C4-2B (cell line): ENCODE measurements around the gene AHSG.

Experiments
- H3K27ac ChIP-seq: fragments of 450-650 bp; 2 replicates; pipeline ENCODE4 v1.5.1; 2017
- ZFX ChIP-seq: fragments of 450-650 bp; IDR thresholded peaks from 2 replicates; pipeline ENCODE4 v1.6.1; 2017
- TF ChIP-seq, protein P1 (sequence below): fragments of 450-650 bp; conservative IDR thresholded peaks from 2 replicates; pipeline ENCODE4 v1.5.1; 2017; ENCODE audit warnings: mild to moderate bottlenecking

The AHSG gene

DNA sequence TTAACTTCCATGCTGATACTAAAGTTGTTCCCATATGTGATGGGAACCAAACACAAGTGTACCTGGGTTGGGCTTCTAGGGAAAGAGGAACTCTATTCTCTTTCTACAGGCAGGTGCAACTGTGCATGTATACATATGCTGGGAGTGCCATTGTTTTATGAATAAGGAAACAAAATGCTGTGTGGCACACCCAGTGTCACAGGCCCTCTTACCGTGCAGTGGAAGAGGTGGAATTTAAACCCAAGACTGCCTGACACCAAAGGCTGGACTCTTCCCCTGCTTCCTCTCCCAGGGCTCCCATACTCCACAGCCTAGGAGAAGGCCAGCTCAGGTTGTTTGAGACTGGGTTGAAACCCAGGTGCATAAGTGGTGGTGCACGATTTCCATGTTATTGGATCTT lies 25.4 kb downstream of the AHSG start:
- no peak overlapping the region for H3K27ac ChIP-seq
- TF ChIP-seq ZFX: no peak
- TF ChIP-seq, protein P1, sequence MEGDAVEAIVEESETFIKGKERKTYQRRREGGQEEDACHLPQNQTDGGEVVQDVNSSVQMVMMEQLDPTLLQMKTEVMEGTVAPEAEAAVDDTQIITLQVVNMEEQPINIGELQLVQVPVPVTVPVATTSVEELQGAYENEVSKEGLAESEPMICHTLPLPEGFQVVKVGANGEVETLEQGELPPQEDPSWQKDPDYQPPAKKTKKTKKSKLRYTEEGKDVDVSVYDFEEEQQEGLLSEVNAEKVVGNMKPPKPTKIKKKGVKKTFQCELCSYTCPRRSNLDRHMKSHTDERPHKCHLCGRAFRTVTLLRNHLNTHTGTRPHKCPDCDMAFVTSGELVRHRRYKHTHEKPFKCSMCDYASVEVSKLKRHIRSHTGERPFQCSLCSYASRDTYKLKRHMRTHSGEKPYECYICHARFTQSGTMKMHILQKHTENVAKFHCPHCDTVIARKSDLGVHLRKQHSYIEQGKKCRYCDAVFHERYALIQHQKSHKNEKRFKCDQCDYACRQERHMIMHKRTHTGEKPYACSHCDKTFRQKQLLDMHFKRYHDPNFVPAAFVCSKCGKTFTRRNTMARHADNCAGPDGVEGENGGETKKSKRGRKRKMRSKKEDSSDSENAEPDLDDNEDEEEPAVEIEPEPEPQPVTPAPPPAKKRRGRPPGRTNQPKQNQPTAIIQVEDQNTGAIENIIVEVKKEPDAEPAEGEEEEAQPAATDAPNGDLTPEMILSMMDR: no peak

DNA sequence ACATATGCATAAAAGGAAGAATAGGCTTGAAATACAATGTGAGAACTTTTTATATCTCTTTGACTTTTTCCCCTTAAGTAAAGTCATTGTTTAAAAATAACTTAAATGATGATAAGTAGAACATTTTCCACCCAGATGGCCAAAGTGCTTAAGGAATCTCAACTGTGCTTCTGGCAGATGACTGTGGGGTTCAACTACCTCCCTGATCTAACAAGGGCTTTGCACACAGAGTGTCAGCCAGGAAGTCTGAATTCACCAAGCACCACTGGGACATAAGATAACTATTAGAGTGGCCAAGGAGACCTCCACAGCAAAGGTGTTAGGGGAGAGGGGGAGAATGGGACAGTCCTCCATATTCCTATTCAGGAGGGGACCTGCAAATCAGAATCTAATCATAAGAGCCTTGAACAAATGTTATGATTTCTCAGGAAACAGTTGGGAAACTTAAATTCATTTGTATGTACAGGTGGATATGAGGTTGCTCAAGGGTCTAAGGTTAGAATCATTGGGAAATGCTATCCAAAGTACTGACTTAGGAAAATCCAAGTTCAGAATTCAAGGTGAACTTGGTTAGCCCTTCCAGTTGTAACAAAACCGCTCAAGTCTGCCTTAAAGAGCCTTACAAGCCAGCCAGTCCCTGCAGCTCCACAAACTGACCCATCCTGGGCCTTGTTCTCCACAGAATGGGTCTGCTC lies 27.1 kb downstream of the AHSG start, which contains the start of gene FETUB:
Gene FETUB (plus strand): TSS at position 622 of the 695 bp plus-strand sequence. CDS start 62 bp downstream, at position 684.
- H3K27ac ChIP-seq: no peak within 1 kb of the TSS
- TF ChIP-seq ZFX: no peak
- TF ChIP-seq, protein P1: no peak

DNA sequence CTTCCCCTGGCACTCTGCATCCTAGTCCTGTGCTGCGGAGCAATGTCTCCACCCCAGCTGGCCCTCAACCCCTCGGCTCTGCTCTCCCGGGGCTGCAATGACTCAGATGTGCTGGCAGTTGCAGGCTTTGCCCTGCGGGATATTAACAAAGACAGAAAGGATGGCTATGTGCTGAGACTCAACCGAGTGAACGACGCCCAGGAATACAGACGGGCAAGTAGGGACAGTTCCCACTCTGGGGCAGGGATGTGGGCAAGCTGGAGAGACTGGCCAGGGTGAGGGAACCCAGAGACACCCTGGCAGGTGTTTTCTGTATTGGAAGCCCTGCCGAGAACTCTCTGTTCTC lies 27.6 kb downstream of the AHSG start:
- H3K27ac ChIP-seq: no peak overlapping the region
- TF ChIP-seq, protein P1: no peak
- TF ChIP-seq ZFX: no peak

DNA sequence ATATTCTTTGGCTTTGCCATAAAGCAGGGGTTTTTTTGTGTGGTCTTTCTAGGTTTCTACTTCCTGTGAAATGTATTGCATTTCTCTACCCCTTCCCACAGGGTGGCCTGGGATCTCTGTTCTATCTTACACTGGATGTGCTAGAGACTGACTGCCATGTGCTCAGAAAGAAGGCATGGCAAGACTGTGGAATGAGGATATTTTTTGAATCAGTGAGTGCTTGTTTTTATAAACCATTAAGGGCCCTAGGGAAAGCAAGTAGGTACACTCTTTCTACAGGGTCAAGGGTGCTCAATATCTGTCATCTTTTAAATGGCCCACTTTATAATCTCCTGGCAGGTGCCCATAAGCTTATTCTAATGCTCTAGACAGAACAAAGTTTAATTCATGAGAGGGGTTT lies 28.1 kb downstream of the AHSG start:
- TF ChIP-seq, protein P1: no peak
- no peak for TF ChIP-seq ZFX

DNA sequence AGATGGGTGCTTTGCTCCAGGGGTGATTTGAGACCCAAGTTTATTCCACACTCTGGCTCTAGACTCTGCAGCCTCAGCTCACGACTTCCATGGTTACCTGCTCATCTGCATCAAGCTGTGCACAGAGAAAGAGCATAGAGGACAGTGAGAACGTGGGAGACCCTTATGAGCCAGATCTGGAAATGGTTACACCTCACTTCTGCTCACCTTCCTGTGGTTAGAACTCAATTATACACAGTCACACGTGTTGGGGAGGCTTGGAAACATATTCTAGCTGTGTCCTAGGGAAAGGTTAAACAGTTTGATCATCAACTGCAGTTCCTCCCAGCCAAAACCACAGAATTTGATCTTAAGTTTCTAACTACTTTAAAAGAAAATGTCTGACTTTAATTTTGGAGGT lies 29.2 kb downstream of the AHSG start:
- TF ChIP-seq, protein P1: no peak
- TF ChIP-seq ZFX: no peak
- H3K27ac ChIP-seq: no peak overlapping the region

More for the DNA sequence above, 28.1 kb downstream of the AHSG start:
- no peak overlapping the region for H3K27ac ChIP-seq

DNA sequence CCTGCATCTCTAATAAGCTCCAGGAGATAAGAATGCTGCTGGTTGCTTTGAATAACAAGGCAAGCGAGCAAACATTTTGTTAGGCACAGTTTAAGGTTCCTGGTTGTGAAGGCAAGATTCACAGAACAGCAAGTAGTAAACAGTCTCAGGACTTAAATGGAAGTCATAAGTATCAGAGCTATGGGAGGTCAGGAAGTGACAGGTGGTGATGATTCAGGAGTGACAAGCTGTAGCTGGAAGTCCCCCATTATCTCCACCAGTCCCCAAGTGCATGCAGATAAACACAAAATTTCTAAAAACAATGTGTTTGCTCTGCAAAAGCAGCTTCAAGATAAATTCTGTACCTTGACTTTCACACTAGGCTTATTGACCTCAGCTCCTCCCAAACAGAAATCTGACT lies 30.6 kb downstream of the AHSG start:
- TF ChIP-seq ZFX: no peak
- TF ChIP-seq, protein P1: no peak
- no peak overlapping the region for H3K27ac ChIP-seq

DNA sequence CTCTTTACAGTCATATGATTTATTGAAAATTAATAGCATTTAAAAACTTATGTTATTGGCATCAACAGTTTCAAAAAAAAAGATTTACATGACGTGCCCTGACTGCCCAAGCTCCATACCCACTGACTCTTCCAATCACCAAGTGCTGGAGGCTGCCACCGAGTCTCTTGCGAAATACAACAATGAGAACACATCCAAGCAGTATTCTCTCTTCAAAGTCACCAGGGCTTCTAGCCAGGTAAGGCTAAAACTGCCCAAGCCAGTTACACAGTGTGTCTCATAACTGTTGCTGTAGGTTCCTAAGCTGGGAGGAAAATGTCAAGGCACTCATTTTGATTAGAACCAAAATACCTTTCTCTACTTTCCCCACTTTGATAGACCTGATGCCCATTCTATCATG lies 31.8 kb downstream of the AHSG start:
- no peak overlapping the region for H3K27ac ChIP-seq
- TF ChIP-seq, protein P1: no peak
- no peak for TF ChIP-seq ZFX
